Measurements from ENCODE around the gene SUSD5. TPM values are rescaled to one million over a fixed set of nuclear protein-coding genes. Genes with fewer than 3 reads are reported as not detected.

SUSD5 gene
- total and polyA plus RNA-seq, 2 of the 13 experiments (the other 11 are each of a cell fraction or from before 2014, with no cell fraction given): not detected

- Histone ChIP-seq H3K4me3 (replicated peaks in 1 of 3; ENCODE audit: insufficient read depth in 1 of 3, low read depth in 2 of 3, low read length in 3 of 3) (no peak overlapping the region), H3K9ac (ENCODE audit: insufficient read depth, low read depth, low read length) (no peak overlapping the region), H4K20me1 (ENCODE audit: insufficient read depth, low read length) (no peaks in the 10 kb centered on the region), H3K27me3 (ENCODE audit: control insufficient read depth in 1 of 2, insufficient read depth in 2 of 2, low read length in 2 of 2) (peaks cover 0 to 8% of the 10 kb centered on the region in 2 experiments; a peak in 2 of 5 replicates), H3K4me2 (ENCODE audit: low read depth, low read length) (no peak overlapping the region), H3K27ac (ENCODE audit: extremely low read length, insufficient read depth, low read length) (no peak overlapping the region), H3K79me2 (ENCODE audit: insufficient read depth, low read length) (no peaks in the 10 kb centered on the region), H3K36me3 (replicated peaks in 1 of 2; ENCODE audit: control insufficient read depth in 1 of 2, insufficient read depth in 2 of 2, low read length in 2 of 2) (no peaks in the 10 kb centered on the region), H3K4me1 (ENCODE audit: insufficient read depth, low read length) (peaks cover 11% of the 10 kb centered on the region), H3K9me3 (ENCODE audit: low read length) (no peaks in the 10 kb centered on the region; the same call in 1 of the 2 replicates), H2AFZ (ENCODE audit: low read length) (no peak overlapping the region)
- intact Hi-C loops (cut with micrococcal nuclease; ENCODE audit: unreplicated experiment): no loop called here
- ATAC-seq (no peak), DNase-seq (ENCODE audit: low spot score) (no peak), FAIRE-seq (no peak)
- CTCF ChIA-PET (ENCODE audit: low intra/inter-chr PET ratio, low total read pairs): no interaction called here
- POLR2A ChIA-PET: no interaction called here
- in situ Hi-C loops (cut with HindIII; ENCODE audit: extremely low pct_ligation_motif_present, low pct_unique_long_range_greater_than_20kb): no loop called here
- WGBS (ENCODE audit: low lambda C conversion rate): 80% methylated on average over 2 of the region's 4 CpGs
- TF ChIP-seq ZNF773 (CRISPR knock-in tag; IDR thresholded peaks at IDR 0.05; ENCODE audit: borderline replicate concordance) (no peak), HNF1A (IDR thresholded peaks at IDR 0.05; ENCODE audit: low read depth) (no peak), HNF1A (CRISPR knock-in tag; IDR thresholded peaks at IDR 0.05; ENCODE audit: borderline replicate concordance) (no peak), DNMT1 (CRISPR knock-in tag; IDR thresholded peaks at IDR 0.05) (no peak), ZBTB3 (CRISPR knock-in tag; IDR thresholded peaks at IDR 0.05; ENCODE audit: borderline replicate concordance, low read depth) (no peak), MAF1 (CRISPR knock-in tag; IDR thresholded peaks at IDR 0.05; ENCODE audit: borderline replicate concordance) (no peak)
- no TSS peak for BruUV-seq (replicated peaks)
Observed at GRCh38 chr3:33174095-33174494, 44.5 kb downstream of the SUSD5 start.
